ENCODE results near the gene ZBTB20.

The ZBTB20 gene

DNA sequence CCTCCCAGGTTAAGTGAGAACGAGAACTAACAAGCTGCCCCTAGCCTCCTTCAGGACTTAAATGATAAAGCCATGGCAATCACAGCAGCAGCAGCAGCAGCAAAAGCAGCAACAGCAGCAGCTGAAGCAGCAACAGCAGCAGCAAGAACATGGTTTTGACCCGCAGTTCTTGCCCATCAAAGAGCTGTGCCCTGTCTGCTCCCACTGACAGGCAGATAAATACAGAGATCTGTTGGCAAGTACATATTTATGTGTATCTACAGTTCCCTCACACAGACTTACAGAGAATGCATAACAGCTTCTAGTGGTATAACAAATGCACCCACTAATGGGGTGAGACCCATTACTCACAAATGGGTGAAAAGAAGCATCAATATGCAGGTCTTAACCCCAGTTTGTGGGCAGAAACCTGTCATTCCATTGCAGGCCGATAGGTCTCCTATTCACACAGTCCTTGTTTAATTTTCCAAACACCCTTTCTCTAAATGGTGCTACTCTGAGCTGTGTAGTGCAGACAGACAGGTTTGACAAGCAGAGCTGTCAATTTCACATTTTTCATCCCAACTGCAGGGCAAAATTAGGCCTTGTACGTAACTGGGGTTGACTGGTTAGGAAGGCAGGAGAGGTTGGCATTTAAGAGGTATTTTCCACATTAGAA, 537.0 kb downstream of the ZBTB20 start:
- no peak for DNase-seq

DNA sequence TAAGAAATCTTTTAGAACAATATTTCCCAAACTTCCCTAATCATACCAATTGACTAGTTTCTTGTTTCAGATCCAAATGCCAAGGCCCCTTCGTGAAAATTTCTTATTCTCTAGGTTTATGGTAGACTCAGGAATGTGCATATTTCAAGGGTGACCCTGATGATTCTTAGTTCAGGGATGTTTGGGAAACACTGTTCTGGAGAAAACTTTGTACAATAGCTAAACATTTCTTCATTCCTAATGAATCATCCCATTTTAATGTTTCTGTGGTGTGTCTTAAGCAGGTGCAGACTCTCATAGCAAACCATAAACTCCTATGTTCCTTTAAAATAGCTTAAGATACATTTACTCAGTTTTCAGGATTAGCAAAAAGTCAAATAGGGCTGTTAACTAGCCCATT, 538.8 kb downstream of the ZBTB20 start:
- DNase-seq = no peak

DNA sequence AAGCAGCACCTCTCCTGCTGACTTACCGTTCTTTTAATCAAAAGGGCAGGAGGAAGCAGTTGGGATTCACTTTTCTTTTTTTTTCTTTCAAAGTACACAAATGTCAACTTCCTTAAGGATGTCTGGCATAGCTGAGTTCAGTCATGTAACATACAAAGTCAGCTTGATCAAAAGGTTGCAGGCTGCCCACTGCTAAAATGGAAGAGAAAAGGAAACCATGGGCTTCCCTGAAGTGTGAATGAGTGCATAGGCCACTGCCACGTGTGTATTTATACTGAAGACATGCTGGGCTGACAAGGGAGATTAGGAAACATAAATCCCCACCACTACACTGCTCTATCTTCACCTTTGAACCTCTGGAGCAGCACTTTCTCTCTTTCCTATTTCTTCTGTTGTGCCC, 540.8 kb downstream of the ZBTB20 start:
- no peak for DNase-seq

DNA sequence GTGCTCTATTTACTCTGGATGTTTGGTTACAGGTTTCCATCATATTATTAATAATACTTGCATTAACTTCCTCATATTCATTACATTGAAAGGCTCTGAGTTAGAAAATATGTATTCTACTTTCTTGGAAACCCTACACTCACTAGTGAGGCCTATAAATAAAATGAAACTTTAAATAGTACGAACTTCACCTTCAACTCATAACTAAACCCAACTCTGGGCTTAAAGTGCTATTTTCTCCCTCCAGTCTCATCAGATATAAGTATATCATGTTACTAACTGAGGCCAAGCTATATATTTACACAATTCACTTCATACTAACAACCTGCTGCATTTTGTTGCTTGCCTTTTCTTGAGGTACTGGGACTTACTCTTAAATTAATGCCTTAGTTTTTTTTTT, 546.5 kb downstream of the ZBTB20 start:
- DNase-seq = no peak

DNA sequence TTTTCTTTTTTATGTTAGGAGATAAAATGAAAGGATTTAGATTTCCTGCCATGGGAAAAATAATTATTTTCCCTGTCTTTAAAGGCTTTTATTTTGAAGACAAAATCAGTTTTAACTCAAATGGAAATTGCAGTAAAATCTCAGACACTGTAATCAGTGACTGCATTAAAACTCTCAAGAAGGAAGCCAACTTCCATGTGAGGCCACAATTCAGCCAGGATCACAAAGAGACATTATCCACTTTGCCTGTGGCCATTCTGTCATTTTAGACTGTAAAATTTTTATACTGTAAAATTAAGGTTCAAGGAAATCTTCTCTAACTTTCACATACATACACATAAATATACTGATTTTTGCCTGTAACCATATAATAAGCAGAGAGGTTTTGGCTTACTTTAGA, 549.2 kb downstream of the ZBTB20 start:
- no peak for DNase-seq

DNA sequence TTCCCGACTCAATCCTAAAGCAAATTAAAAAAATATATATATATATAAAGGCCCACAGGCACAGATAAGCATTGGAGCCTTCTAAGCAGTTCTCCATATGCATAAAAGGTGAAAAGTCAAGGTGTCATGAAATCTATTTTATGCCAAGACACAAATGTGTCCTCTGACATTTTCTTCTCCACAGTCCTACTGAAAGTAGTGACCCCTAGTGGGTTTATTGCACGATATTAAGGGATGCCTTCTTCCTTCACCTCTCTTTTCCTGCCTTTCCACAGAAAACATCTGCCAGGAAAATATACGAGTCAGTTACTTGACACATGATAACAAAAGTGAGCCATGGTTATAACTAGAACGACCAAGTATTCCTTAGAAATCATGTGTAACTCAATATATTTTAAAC, 550.1 kb downstream of the ZBTB20 start:
- DNase-seq = no peak

DNA sequence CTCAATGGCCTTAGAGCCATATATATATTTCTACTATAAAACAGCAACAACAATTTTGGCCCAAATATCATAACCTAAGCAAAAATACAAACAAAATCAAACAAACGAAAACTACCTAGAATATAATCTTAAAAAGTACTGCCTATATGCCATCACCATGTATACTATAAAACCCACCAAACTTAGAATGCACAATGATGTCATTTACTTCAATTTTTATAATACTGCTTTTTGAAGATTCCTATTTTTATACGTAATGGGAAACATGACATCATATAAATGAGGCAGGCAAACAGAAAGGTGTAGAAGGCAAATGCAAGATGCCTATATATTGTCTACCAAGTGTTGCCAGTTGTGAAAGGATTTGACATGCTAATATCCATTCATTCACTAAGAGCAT, 550.9 kb downstream of the ZBTB20 start:
- DNase-seq = no peak

DNA sequence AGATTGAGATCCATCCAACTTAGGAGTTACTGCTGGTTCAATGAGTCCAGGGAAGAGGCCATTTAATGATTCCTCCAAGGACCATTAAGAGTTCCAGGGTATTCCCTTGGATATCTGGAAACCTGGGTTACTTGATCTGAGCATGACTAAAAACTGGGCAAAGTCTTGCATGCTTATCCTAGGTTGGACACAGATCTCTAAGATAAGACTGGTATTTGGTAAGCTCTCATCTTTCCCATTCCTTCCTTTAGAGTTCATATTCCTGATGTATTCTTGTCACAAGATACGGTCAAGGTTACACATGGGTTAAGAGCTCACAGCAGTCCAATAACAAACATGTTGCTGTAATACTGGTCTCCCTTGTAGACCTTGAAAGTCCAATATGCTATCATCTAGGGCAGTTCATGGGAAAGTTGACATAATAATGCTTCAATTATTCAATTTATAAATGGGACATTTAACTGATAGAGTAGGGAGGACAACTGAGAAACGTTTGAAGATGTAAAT, 551.5 kb downstream of the ZBTB20 start:
- DNase-seq = no peak

DNA sequence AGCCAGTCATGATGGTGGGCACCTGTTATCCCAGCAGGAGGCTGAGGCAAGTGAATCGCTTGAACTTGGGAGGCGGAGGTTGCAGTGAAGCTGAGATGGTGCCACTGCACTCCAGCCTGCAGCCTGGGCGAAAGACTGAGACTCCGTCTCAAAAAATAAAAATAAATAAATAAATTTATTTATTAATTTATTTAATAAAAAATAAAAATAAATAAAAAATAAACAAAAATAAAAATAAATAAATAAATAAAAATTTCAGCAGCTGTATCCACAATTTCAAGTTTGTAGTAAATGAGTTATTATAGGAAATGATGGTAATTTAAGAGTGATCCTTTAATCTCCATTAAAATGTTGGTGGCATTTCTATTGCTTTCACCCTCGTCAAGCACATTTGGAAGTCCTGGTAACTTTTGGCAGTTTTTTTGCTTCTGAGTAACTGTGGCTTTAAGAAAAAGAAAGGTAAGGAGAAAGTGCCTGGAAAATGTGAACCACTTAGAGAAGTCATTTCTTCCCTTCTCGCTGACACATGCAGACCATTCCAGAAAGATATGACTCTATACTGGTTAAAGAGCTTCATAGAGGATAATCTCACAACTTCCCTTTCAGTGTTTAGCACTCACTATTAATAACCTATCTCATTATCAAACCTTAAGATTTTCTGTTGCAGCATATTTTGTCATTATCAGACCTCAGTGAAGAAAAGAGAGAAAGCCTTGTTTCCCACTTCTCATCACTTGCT, 556.6 kb downstream of the ZBTB20 start:
- no peak for DNase-seq

DNA sequence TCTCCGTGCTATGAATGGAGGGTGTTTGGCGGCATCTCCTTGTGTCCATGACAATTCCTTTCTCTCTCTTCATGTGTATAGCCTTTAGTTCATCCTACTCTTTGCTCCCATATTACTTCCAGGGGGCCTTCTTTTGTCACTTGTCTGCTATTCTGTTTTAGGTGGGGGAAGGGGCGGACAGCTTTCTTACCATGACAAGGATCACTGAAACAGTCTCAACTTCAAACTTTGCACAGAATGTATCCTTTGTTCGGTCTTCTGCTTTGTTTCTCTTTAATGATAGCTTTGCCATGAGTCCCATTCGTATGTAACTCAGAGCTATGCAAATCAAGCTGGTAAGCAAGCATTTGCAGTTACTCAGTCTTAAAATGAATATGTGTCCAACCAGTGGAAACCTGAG, 559.1 kb downstream of the ZBTB20 start:
- DNase-seq = no peak

DNA sequence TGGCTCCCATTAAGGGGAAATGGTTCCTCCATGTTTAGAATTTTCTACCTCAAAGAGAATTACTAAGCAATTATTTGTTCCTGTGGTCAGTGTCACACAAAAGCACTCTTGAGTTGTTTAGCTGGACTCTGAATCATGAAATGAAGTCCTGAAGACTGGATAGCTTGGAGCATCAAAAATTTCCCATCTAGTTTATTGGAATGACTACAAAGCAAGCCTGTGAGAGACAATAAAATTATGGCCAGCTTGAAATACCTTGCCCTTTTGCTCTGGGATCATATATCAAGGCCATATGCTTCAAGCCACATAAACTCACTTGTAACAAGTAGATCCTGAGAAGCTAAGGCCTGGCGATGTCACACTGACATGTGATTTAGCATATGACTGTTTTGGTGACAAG, 561.0 kb downstream of the ZBTB20 start:
- no peak for DNase-seq

DNA sequence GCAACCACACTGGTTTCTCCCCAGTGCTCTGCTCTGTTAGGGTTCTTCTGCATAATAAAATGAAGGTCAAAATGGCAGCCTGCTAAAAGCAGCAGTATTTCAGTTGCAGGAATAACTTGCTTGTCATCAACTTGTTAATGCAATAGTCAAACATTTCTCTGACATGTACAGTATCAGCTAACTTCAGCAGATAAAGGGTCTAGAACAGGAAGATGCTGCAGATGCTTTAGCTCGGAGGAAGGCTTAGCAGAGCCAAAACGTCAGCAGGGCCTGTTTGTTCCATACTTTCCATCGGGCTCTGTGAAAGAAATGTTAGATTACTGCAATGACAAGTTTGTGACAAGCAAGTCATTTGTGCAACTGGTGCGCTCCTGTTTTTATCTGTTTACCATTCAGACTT, 561.4 kb downstream of the ZBTB20 start:
- no peak for DNase-seq

DNA sequence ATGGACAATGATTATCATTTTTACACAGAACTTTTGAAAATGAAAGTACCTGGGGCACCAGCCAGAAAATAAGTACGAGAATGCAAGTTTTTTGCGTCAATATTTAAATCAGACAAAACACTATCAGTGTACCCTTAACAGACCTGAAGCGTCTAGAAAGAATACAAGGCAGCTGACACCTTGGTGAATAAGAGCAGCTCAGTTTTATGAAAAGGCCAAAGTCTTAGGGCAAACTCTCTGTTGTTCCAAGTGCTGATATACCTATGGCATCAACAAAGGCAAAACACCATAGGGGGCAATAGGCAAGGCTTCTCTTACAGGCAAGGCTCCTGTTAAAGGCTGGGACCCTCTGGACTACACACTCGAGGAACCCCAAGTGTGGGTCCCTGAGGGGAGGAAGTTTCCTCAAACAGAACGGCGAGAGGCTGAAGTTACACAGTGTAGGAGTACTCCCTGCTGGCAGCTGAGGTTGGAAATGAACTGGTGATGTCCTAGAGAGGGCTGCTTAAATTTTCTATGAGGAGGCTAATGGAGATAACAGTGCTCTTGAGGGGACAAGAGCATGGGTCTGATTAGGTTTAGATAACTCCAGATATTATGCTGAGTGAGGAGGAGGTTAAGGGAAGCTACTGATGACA, 562.2 kb downstream of the ZBTB20 start:
- no peak for DNase-seq

DNA sequence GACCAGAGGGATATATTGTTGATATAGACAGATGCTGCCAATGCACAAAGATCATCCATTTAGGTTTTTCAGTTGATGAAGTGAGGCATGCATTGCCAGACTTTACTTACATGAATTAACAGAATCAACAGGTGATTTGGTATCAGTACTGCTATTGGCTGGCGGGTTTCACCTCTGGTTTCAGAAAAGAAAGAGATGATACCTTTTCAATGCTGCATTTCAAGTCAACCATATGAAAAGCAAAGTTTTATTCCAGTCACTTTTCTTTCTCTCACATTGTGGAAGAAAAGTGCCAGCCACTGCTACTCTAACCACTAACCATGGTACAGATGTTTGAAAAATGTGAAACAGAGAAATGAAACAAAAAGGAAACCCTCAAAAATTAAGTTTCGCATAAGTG, 564.2 kb downstream of the ZBTB20 start:
- no peak for DNase-seq

DNA sequence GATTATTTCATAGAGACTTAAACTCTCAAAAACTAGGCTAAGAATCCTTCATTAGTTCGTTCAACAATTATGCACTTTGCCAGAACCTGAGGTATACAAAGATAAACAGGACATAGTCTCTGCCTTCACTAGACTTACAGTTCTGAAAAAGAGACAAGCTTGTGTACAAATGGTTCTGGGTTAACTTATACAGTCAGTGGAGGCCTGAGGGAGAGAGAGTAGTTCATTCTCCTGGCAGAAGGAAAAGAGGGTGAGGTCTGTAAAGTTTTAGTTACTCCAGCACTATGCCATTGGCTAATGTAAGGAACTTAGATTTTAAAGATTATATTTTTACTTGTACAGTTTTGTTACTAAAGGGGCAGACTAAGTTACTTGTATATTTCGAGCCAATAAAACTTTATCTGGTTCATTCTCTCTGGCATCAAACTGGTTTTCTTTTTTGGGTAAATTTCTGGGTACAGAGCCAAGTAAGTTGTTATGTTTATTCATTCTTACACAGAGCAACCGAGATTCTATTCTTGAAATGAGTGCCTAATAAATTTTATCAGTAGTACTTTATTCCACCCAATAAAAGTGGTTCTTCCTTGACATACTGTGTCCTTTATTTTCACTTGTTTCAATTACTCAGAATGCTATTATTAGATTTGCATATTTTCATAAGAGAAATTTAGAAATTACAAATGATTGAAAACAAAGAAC, 574.6 kb downstream of the ZBTB20 start:
- no peak for DNase-seq

DNA sequence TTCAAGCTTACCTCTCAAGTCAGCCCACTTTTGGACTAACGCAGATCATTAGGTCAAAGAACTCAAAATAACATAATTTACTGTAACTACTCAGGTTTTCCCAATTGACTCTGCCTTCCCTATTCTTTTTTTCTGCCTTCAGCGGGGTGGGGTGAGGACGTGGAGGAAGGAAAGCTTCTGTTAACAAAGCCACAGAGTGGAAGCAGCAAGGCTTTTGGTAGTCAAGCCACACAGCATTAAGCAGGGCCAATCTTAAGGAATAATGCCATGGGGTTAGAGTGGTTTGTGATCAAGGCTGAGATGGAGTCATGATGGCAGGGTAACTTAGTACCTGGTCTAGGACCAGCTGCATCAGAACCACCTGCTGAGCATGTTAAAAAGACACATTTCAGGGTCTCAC, 575.7 kb downstream of the ZBTB20 start:
- DNase-seq = no peak

DNA sequence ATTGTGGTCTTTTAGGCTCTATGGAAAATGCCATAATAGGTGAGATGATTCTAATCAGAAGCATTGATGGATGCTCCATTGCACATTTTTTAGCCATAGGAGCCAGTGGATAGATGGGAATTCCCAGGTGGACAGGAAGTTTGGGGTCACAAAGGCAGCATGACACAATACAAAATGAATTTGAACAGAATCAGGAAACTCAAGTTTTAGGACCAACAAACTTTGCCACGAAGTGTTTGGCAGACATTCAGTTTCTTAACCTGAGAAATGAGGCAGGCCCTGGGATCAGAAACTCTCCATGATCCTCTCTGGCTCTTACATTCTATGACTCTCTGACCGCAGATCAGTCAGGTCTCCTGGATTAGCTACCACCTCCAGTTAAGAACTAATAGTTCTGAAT, 577.9 kb downstream of the ZBTB20 start:
- DNase-seq = no peak

DNA sequence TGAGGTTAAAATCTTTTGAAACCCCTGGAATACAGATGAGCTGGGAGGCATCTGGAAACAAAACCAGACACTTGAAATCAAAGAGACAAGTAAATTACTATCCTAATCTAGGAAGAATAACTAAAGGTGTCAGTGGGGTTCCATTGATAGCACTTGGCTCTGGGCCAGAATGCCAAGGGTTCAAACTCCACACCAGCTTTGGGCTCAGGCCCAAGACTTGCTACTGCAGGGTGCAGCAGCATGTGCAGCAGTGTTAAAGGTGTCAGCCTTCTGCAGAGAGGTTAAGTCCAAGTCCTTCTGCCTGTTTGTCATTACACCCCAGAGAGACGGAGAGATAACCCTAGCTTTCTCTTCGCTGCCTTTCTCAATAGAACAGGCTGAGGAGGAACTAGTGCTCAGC, 579.3 kb downstream of the ZBTB20 start:
- no peak for DNase-seq

DNA sequence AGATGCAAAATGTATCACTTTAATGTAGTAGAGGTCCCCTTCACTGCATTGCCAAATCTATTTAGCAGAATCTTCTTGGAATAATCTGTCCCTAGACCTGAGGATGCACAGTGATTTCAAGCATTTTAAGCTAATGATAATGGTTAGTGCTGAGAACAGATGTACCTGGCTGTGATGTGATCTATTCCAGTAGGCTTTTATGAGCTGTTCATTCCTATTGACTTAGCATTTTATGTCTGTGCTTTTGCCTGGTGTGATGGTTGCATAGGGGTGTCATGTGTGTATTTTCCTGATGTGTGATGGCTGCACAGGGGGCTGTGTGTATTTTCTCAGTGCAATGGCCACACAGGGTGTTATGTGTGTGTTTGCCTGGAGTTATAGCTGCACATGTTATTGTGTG, 580.3 kb downstream of the ZBTB20 start:
- no peak for DNase-seq

DNA sequence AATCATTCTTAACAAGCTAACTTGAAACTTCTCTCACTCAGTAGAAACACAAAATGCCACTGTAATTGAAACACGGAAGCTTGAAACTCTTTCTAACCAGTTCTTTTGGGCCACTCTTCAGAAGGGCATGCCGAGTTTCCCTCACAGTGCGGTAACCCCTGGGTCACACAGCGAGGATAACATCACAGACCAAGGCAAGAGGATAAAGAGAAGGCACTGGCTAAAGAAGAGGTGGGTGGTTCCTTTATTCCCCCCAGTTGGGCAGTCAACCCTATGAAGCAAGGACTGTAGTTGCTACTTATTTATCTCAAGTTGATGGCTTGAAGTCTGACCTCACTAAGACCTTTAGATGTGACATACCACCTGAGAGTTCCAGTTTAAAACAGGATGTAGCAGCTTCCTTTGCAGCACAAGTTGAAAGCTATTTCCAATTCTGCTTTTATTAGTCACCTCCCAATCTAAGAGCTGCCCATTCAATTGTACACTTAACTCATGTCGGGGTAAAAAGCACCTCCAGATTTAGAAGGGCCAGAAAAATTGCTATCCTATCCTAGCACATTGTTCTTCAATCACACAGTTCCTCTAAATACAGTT, 580.8 kb downstream of the ZBTB20 start:
- DNase-seq = no peak

DNA sequence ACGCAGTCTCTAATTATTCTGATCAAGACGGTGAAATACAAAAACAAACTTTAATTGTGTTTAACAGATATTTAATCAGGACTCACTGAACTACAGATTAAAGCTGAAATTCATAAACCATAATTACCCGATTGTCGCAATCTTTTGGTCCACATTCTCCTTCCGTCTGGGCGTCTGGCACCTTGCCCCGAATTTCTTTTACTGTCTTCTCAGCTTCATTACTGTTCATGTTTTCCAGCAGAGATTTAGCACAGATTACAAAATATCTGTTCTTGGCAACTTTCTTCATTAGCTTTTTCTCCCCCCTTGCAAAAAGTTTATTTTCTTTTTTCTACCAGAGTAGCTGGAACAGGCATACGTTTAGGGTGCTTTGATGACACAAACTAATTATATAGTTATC, 581.9 kb downstream of the ZBTB20 start:
- DNase-seq = no peak

DNA sequence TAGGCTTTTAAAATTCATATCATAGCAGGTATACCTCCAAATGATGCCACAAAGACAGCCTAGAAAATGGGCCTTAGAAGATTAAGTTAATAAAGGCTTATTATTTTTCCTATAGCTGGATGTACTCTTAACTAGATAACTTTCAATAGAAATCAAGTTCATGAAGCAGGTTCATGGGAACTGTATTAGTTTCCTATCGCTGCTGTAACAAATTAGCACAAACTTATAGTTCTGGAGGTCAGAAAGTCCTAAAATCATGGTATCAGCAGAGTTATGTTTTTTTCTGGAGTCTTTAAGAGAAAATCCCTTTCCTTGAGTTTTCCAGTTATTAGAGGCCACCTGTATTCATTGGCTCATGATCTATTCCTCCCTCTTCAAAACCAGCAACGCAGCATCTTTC, 583.4 kb downstream of the ZBTB20 start:
- DNase-seq = no peak

DNA sequence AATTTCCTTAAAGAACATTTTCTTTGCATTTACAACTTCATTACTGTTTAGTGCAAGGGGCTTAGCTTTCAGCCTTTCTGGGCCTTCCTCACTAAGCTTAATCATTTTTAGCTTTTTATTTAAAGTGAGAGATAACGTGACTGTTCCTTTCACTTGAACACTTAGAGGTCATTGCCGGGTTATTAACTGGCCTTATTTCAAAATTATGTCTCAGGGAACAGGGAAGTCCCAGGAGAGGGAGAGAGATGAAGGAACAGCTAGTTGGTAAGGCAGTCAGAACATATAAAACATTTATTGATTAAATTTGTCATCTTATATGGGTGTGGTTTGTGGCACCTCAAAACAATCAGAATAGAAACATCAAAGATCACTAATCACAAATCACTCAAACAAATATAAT, 584.5 kb downstream of the ZBTB20 start:
- DNase-seq = no peak
